Endothelial cell of umbilical vein (primary cell): ENCODE measurements around the gene ABCC2. TPM values are rescaled to one million over a fixed set of nuclear protein-coding genes. Genes with fewer than 3 reads are reported as not detected.
"Not testable (repeated sequence)": the region's sequence is repeated elsewhere in the genome, so short reads cannot be mapped to it uniquely, and the experiment has no call there.

Source experiments
- BruUV-seq: library from RNA; stranded (reverse); fragments of 400-500 nt; replicated peaks from 2 replicates; lab custom pipeline; 2021; lab: Mats Ljungman, UMichigan
- CTCF ChIA-PET: fragments of 300-600, 350-600 bp; sonication (Branson Sonifier 250); formaldehyde crosslinking; loops from one replicate; lab custom pipeline; 2021; ENCODE audit warnings: antibody characterized with exemption, inconsistent platforms; lab: Charles Lee
- POLR2A ChIA-PET: fragments of 300-600, 350-600 bp; sonication (Branson Sonifier 250); formaldehyde crosslinking; loops from one replicate; lab custom pipeline; 2021; ENCODE audit warnings: antibody characterized with exemption, inconsistent platforms; lab: Charles Lee
- DNase-seq: peaks from one replicate; pipeline ENCODE4 v3.0.0-alpha.2; 2011; ENCODE audit warnings: low read depth, low spot score
- FAIRE-seq: peaks from 2 replicates; lab custom pipeline; 2011; peaks lifted over from hg19 to GRCh38; lab: Jason Lieb, UNC
- H2AFZ ChIP-seq: 2 replicates; pipeline ENCODE4 v1.6.0; 2012; ENCODE audit warnings: low read depth, low read length, control low read depth, inconsistent platforms
- H3K27ac ChIP-seq: 2 replicates; pipeline ENCODE4 v1.5.1; 2011; ENCODE audit warnings: low read depth, mild to moderate bottlenecking, control low read depth, low read length, moderate library complexity; ENCODE audit not compliant: insufficient read depth
- H3K27me3 ChIP-seq, 2 experiments: 2 replicates each; pipeline versions ENCODE4 v1.6.0 to v1.6.1; 2011; ENCODE audit warnings: low read length in 2 of 2, mixed read lengths in 1 of 2; ENCODE audit not compliant: control insufficient read depth in 2 of 2, insufficient read depth in 2 of 2
- H3K36me3 ChIP-seq, 2 experiments: 2 replicates in 1 of 2; 3 replicates in 1 of 2; pipeline ENCODE4 v1.5.1; 2011; ENCODE audit warnings: low read length in 2 of 2, mild to moderate bottlenecking in 1 of 2, moderate library complexity in 1 of 2; ENCODE audit not compliant: control insufficient read depth in 2 of 2, insufficient read depth in 2 of 2; ENCODE audit errors: extremely low read depth in 1 of 2
- H3K4me1 ChIP-seq: 3 replicates; pipeline ENCODE4 v1.5.1; 2011; ENCODE audit warnings: mild to moderate bottlenecking, low read length; ENCODE audit not compliant: control insufficient read depth, insufficient read depth; ENCODE audit errors: extremely low read depth
- H3K4me2 ChIP-seq: 2 replicates; pipeline ENCODE4 v1.6.1; 2011; ENCODE audit warnings: low read length, control low read depth, mixed read lengths; ENCODE audit not compliant: insufficient read depth
- H3K4me3 ChIP-seq, 3 experiments: fragments of 200-600 bp in 1 of 3; sonication (generic), shearing (Covaris generic) in 1 of 3; replicated peaks in 1 of 3; 2 replicates each; pipeline ENCODE4 v1.5.1; 2011 to 2016; ENCODE audit warnings: control low read depth in 3 of 3, low read length in 3 of 3, mild to moderate bottlenecking in 2 of 3, inconsistent platforms in 1 of 3, low read depth in 1 of 3, moderate library complexity in 1 of 3; ENCODE audit not compliant: insufficient read depth in 1 of 3
- H3K79me2 ChIP-seq: 2 replicates; pipeline ENCODE4 v1.6.0; 2012; ENCODE audit warnings: low read length, inconsistent platforms; ENCODE audit not compliant: control insufficient read depth, insufficient read depth
- H3K9ac ChIP-seq: replicated peaks from 2 replicates; pipeline ENCODE3; 2011; ENCODE audit warnings: low read length, control low read depth; ENCODE audit not compliant: insufficient read depth; ENCODE audit errors: extremely low read depth
- H3K9me1 ChIP-seq: replicated peaks from 3 replicates; pipeline ENCODE4 v1.6.0; 2011; ENCODE audit warnings: mild to moderate bottlenecking, low read length; ENCODE audit not compliant: control insufficient read depth, insufficient read depth; ENCODE audit errors: extremely low read depth
- H3K9me3 ChIP-seq: replicated peaks from 2 replicates; pipeline ENCODE4 v1.5.1; 2012; ENCODE audit warnings: low read length, inconsistent platforms; ENCODE audit not compliant: control insufficient read depth, insufficient read depth
- H4K20me1 ChIP-seq: replicated peaks from 2 replicates; pipeline ENCODE3; 2011; ENCODE audit warnings: mild to moderate bottlenecking, low read length; ENCODE audit not compliant: control insufficient read depth, insufficient read depth; ENCODE audit errors: extremely low read depth
- CTCF ChIP-seq, 2 donors: IDR thresholded peaks; 1 replicate in 1 of 2; 2 replicates in 1 of 2; pipeline ENCODE4 v1.5.1; 2011; ENCODE audit warnings: low read length in 2 of 2, mild to moderate bottlenecking in 2 of 2, moderate library complexity in 2 of 2, control low read depth in 1 of 2, inconsistent platforms in 1 of 2, low read depth in 1 of 2; ENCODE audit not compliant: insufficient read depth in 1 of 2; ENCODE audit errors: extremely low read depth in 1 of 2
- EZH2 ChIP-seq: IDR thresholded peaks from 2 replicates; pipeline ENCODE4 v1.6.1; 2012; ENCODE audit warnings: borderline replicate concordance, low read depth, mild to moderate bottlenecking, moderate library complexity, low read length, inconsistent platforms; ENCODE audit not compliant: severe bottlenecking
- FOS ChIP-seq: IDR thresholded peaks from 2 replicates; pipeline ENCODE4 v1.6.1; 2011; ENCODE audit warnings: mild to moderate bottlenecking, low read length, moderate library complexity, borderline replicate concordance; ENCODE audit not compliant: insufficient read depth
- GATA2 ChIP-seq: IDR thresholded peaks from 2 replicates; pipeline ENCODE4 v1.7.0; 2011; ENCODE audit warnings: low read depth, mild to moderate bottlenecking, moderate library complexity, mixed read lengths, low read length; ENCODE audit not compliant: insufficient read length, insufficient read depth
- JUN ChIP-seq: IDR thresholded peaks from 2 replicates; pipeline ENCODE4 v1.6.1; 2011; ENCODE audit warnings: borderline replicate concordance, low read depth; ENCODE audit not compliant: insufficient read length, insufficient read depth
- MAX ChIP-seq: IDR thresholded peaks from 2 replicates; pipeline ENCODE4 v1.6.1; 2011; ENCODE audit not compliant: insufficient read depth, insufficient read length
- MYC ChIP-seq: IDR thresholded peaks from one replicate; pipeline ENCODE4 v1.6.1; 2011; ENCODE audit warnings: mild to moderate bottlenecking, low read depth, low read length
- POLR2A ChIP-seq: IDR thresholded peaks from 2 replicates; pipeline ENCODE4 v1.6.1; 2012; ENCODE audit warnings: low read depth, mild to moderate bottlenecking, control low read depth, low read length
- POLR2AphosphoS5 ChIP-seq: IDR thresholded peaks from 2 replicates; pipeline ENCODE4 v1.6.1; 2012; ENCODE audit warnings: low read depth, mild to moderate bottlenecking, control low read depth, low read length, moderate library complexity; ENCODE audit not compliant: insufficient read depth
- dilution Hi-C: fragments of 300-500 bp; cut with MboI; formaldehyde crosslinking; loops from one replicate; pipeline ENCODE4 v1.15.0; 2019; ENCODE audit warnings: low sequenced_read_pairs; ENCODE audit not compliant: extremely low pct_ligation_motif_present
- intact Hi-C: fragments of 100-400 bp; cut with micrococcal nuclease; formaldehyde crosslinking; loops from one replicate; pipeline ENCODE4 v1.10.0; 2022
- polyA plus RNA-seq, 4 experiments: library from polyadenylated mRNA; depleted of rRNA in 3 of 4; stranded (reverse) in 3 of 4; unstranded in 1 of 4; fragments of >200 nt; gene quantifications; 2 replicates each; pipeline versions ENCODE4 v1.2.1 to v1.2.3, GENCODE V29; 2011 to 2012; ENCODE audit warnings: missing spikeins in 1 of 4
- total RNA-seq: library from RNA; stranded (reverse); gene quantifications from 2 replicates; pipeline ENCODE4 v1.2.3, GENCODE V29; 2021

ABCC2 gene
- total and polyA plus RNA-seq, 2 donors (not counting 3 experiments of a cell fraction or from before 2014, with no cell fraction given) = 1.5 to 3.3 TPM

GRCh38 chr10:99894613-99895012 is 112.2 kb downstream of the ABCC2 start:
- CTCF ChIA-PET = interaction anchor here (1.1 to 3.5 kb wide), 4 partner anchors 10 to 152 kb away, joined by 3 to 18 read pairs (median 4); no protein-coding TSS in a partner anchor
- Histone ChIP-seq H3K4me2 (no peak overlapping the region), H2AFZ (no peak overlapping the region), H3K79me2 (peaks cover 12% of the 10 kb centered on the region), H3K27me3 (no peaks in the 10 kb centered on the region), H3K9me1 (no peaks in the 10 kb centered on the region), H4K20me1 (no peaks in the 10 kb centered on the region), H3K4me1 (no peaks in the 10 kb centered on the region), H3K36me3 (peaks cover 37 to 39% of the 10 kb centered on the region in 2 experiments), H3K27ac (no peak overlapping the region), H3K9me3 (no peaks in the 10 kb centered on the region), H3K9ac (no peak overlapping the region), H3K4me3 (no peak overlapping the region)
- no TSS peak for BruUV-seq
- FAIRE-seq (no peak), DNase-seq (no peak)
- intact Hi-C loops = no loop called here
- no peak for TF ChIP-seq MYC
- no peak for TF ChIP-seq JUN
- no peak for TF ChIP-seq EZH2
- no peak for TF ChIP-seq POLR2AphosphoS5
- no peak for TF ChIP-seq FOS
- no peak for TF ChIP-seq GATA2
- no peak for TF ChIP-seq CTCF (IDR thresholded peaks at IDR 0.05; ENCODE audit: extremely low read depth in 1 of 2, insufficient read depth in 1 of 2, low read depth in 1 of 2, low read length in 2 of 2)
- no peak for TF ChIP-seq MAX
- TF ChIP-seq POLR2A = no peak
- POLR2A ChIA-PET = no interaction called here
- dilution Hi-C loops = no loop called here

GRCh38 chr10:99895066-99895465 is 112.6 kb downstream of the ABCC2 start:
- H3K27ac ChIP-seq, FAIRE-seq, H3K4me1 ChIP-seq, POLR2A ChIA-PET, H3K9me3 ChIP-seq, H2AFZ ChIP-seq, H3K4me3 ChIP-seq, DNase-seq, H3K27me3 ChIP-seq, dilution Hi-C loops, H3K9me1 ChIP-seq, intact Hi-C loops, H4K20me1 ChIP-seq, H3K9ac ChIP-seq, H3K4me2 ChIP-seq, BruUV-seq: not testable (repeated sequence)
- CTCF ChIA-PET = interaction anchor here (1.1 to 3.5 kb wide), 6 partner anchors 10 to 151 kb away, joined by 3 to 18 read pairs (median 4); partner anchors contain the start of gene DNMBP
- peaks cover 37 to 39% of the 10 kb centered on the region in 2 experiments for H3K36me3 ChIP-seq
- H3K79me2 ChIP-seq = peaks cover 15% of the 10 kb centered on the region
